Ovary (tissue), 9 donors: ENCODE measurements around the gene NOXO1. TPM values are rescaled to one million over a fixed set of nuclear protein-coding genes. Genes with fewer than 3 reads are reported as not detected.

ENCODE experiments used
- DNase-seq, 5 donors: peaks; one replicate each; pipeline ENCODE4 v3.0.0-alpha.2; 2019 to 2020
- H3K27ac ChIP-seq, 2 donors: fragments of 200-600 bp; one replicate each; pipeline versions ENCODE4 v1.5.1 to v1.8.0; 2019 to 2022
- H3K27me3 ChIP-seq: fragments of 200-600 bp; one replicate; pipeline ENCODE4 v1.8.0; 2022
- H3K36me3 ChIP-seq: fragments of 200-600 bp; sonication (generic); one replicate; pipeline ENCODE4 v1.5.1; 2019
- H3K4me1 ChIP-seq: one replicate; pipeline ENCODE4 v1.8.1; 2013; ENCODE audit warnings: mild to moderate bottlenecking, moderate library complexity; ENCODE audit not compliant: insufficient read depth
- H3K4me3 ChIP-seq: fragments of 200-600 bp; sonication (generic); one replicate; pipeline ENCODE4 v1.5.1; 2017
- H3K9me3 ChIP-seq, 2 donors: fragments of 200-600 bp in 1 of 2; sonication (generic) in 1 of 2; one replicate each; pipeline versions ENCODE4 v1.5.1 to v1.8.1; 2013 to 2019; ENCODE audit warnings: mild to moderate bottlenecking in 1 of 2, moderate library complexity in 1 of 2
- EP300 ChIP-seq: sonication (generic); formaldehyde crosslinking; IDR thresholded peaks from one replicate; pipeline ENCODE4 v1.6.1; 2017; ENCODE audit warnings: antibody characterized with exemption
- POLR2A ChIP-seq: fragments of 450-650 bp; IDR thresholded peaks from one replicate; pipeline ENCODE4 v1.6.1; 2017; ENCODE audit warnings: antibody characterized with exemption, mild to moderate bottlenecking, moderate library complexity
- WGBS, 3 donors: extraction: QIAGEN DNeasy Blood & Tissue Kit in 1 of 3; methylation state at CpG; one replicate each; pipeline versions ENCODE4 v1.1.5 to v1.1.7; 2013 to 2017; 5-methylcytosine and 5-hydroxymethylcytosine counted together
- intact Hi-C, 4 donors: fragments of 100-400 bp; cut with DNase I; formaldehyde crosslinking; loops; one replicate each; pipeline versions ENCODE4 v1.11.0 to v1.15.1; 2022 to 2023
- polyA plus RNA-seq, 2 donors: library from polyadenylated mRNA; stranded (reverse); fragments of 200-250 nt in 1 of 2; fragments of 350-450 nt in 1 of 2; fragmentation: Illumina TruSeq in 1 of 2; extraction: RNeasy Lipid Tissue Mini Kit (QIAGEN cat#74804) in 1 of 2; gene quantifications; one replicate each; pipeline ENCODE4 v1.2.3, GENCODE V29; 2013 to 2014
- total RNA-seq, 7 donors: library from RNA; depleted of rRNA in 2 of 7; stranded (reverse); fragments of >200 nt in 2 of 7; fragmentation: NEBNext Ultra II Directional in 3 of 7; extraction: Animal tissue kit (Norgen Biotek cat#: 25700) in 3 of 7; gene quantifications; one replicate each; pipeline versions ENCODE4 v1.1.0 to v1.2.4, GENCODE V29; 2016 to 2023
- TF ChIP-seq, protein P1 (sequence below), 3 donors: fragments of 450-650 bp in 2 of 3; fragments of 200-600 bp in 1 of 3; IDR thresholded peaks; one replicate each; pipeline versions ENCODE4 v1.5.1 to v1.8.0; 2016 to 2022; ENCODE audit warnings: antibody characterized with exemption in 3 of 3, mild to moderate bottlenecking in 1 of 3
- donor health status: DM: no; HTN: no; CAD: no; lungs with moderate emphysema.
- donor health status: DM: no; HTN: no; CAD: no.
- donor health status: Bipolar disorder and iron deficiency.
- donor health status: DM: yes; HTN: yes; CAD: no.
- donor health status: DM: no; HTN: no; CAD: no.
- donor health status: DM: yes; HTN: yes; CAD: no.

The NOXO1 gene
- total and polyA plus RNA-seq, 9 donors, result 0.36 to 1.3 (median 0.48) TPM; not detected in 4

GRCh38 chr16:2009164-2009711 is 28.0 kb upstream of the NOXO1 start:
- Histone ChIP-seq H3K27ac (peak overlapping the region in 1 of 2 donors; percentile 64), H3K9me3 (no peaks in the 10 kb centered on the region), H3K4me3 (peak overlapping the region; percentile 68), H3K4me1 (peaks cover 21% of the 10 kb centered on the region), H3K36me3 (no peaks in the 10 kb centered on the region), H3K27me3 (no peaks in the 10 kb centered on the region)
- WGBS, 3 donors, result 0% methylated on average over 45 to 55 of the region's 55 CpGs
- intact Hi-C loops, result no loop called here
- no peak for TF ChIP-seq POLR2A
- TF ChIP-seq, protein P1, sequence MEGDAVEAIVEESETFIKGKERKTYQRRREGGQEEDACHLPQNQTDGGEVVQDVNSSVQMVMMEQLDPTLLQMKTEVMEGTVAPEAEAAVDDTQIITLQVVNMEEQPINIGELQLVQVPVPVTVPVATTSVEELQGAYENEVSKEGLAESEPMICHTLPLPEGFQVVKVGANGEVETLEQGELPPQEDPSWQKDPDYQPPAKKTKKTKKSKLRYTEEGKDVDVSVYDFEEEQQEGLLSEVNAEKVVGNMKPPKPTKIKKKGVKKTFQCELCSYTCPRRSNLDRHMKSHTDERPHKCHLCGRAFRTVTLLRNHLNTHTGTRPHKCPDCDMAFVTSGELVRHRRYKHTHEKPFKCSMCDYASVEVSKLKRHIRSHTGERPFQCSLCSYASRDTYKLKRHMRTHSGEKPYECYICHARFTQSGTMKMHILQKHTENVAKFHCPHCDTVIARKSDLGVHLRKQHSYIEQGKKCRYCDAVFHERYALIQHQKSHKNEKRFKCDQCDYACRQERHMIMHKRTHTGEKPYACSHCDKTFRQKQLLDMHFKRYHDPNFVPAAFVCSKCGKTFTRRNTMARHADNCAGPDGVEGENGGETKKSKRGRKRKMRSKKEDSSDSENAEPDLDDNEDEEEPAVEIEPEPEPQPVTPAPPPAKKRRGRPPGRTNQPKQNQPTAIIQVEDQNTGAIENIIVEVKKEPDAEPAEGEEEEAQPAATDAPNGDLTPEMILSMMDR (IDR thresholded peaks at IDR 0.05), result no peak
- TF ChIP-seq EP300, result no peak
- peak in 2 of 5 donors; percentile 56 to 60 for DNase-seq

GRCh38 chr16:2008631-2009163 is 27.4 kb upstream of the NOXO1 start:
- intact Hi-C loops, result no loop called here
- H3K27ac ChIP-seq, result peak overlapping the region in 1 of 2 donors; percentile 64

GRCh38 chr16:2008009-2008526 is 26.8 kb upstream of the NOXO1 start:
- TF ChIP-seq EP300, result no peak
- TF ChIP-seq, protein P1 (IDR thresholded peaks at IDR 0.05), result no peak
- TF ChIP-seq POLR2A, result no peak
- Histone ChIP-seq H3K4me3 (no peak overlapping the region), H3K27ac (no peak overlapping the region), H3K9me3 (no peaks in the 10 kb centered on the region), H3K4me1 (peaks cover 26% of the 10 kb centered on the region), H3K36me3 (no peaks in the 10 kb centered on the region), H3K27me3 (no peaks in the 10 kb centered on the region)
- intact Hi-C loops, result no loop called here
- peak in 2 of 5 donors; percentile 41 to 49 for DNase-seq
- 47 to 53% (median 49%) methylated on average over 15 of the region's 15 CpGs for WGBS, 3 donors

More at GRCh38 chr16:2008631-2009163, 27.4 kb upstream of the NOXO1 start:
- TF ChIP-seq EP300, result no peak
- TF ChIP-seq, protein P1 (IDR thresholded peaks at IDR 0.05), result no peak
- TF ChIP-seq POLR2A, result no peak
- Histone ChIP-seq H3K4me1 (peaks cover 26% of the 10 kb centered on the region), H3K27me3 (no peaks in the 10 kb centered on the region), H3K9me3 (no peaks in the 10 kb centered on the region), H3K36me3 (no peaks in the 10 kb centered on the region), H3K4me3 (peak overlapping the region; percentile 68)
- peak in 2 of 5 donors; percentile 46 to 50 for DNase-seq
- WGBS, 3 donors, result 4 to 6% (median 5%) methylated on average over 23 of the region's 23 CpGs

DNA sequence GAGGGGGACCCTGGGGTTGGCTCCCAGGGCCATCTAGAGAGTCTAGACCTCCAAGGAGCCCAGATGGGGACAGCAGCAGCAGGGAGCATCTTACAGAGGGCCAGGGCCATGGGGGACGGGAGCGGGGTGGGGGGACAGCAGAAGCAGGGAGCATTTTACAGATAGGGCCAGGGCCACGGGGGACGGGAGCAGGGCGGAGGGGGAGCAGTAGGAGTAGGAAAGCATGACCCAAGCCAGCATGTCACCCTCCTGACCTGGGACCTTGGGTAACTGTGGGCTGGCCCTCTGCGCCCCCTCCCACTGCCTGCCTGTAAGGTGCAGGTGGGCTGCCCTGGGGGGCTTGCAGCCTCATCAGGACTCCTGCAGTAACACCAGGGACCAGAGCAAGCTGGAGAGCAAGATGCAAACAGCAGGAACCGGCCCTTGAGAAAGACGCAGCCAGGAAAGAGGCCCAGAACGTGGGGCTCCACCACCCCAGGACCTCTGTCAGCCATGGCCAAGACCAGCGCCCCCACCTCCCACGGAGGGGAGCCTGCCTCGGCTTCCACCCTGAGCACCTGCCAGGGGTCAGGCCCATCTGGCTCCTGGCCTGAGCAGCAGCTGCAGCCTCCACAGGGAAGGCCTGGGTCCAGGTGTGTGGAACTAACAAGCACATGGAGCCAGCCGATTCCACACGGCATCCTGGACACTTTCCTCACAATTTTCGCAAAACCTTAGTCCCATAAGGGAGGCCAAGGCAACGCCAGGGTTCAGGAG is 26.0 kb upstream of the NOXO1 start:
- Histone ChIP-seq H3K27ac (no peak overlapping the region), H3K27me3 (no peaks in the 10 kb centered on the region), H3K9me3 (no peaks in the 10 kb centered on the region), H3K36me3 (no peaks in the 10 kb centered on the region), H3K4me1 (peaks cover 26% of the 10 kb centered on the region), H3K4me3 (no peak overlapping the region)
- peak in 1 of 5 donors; percentile 34 for DNase-seq
- intact Hi-C loops, result no loop called here
- no peak for TF ChIP-seq POLR2A
- TF ChIP-seq EP300, result no peak
- TF ChIP-seq, protein P1 (IDR thresholded peaks at IDR 0.05), result no peak
- WGBS, 3 donors, result 52 to 68% (median 54%) methylated on average over 16 of the region's 16 CpGs
